Mesendoderm (in vitro differentiated cells): Measurements from ENCODE around the gene KAZN.

Source experiments
- DNase-seq: peaks from one replicate; pipeline ENCODE4 v3.0.0; 2013
- H2AK5ac ChIP-seq: 2 replicates; pipeline ENCODE4 v1.6.1; 2013; ENCODE audit warnings: low read length, inconsistent platforms
- H2BK120ac ChIP-seq: 2 replicates; pipeline ENCODE4 v1.6.1; 2013; ENCODE audit warnings: low read depth, mild to moderate bottlenecking, low read length, moderate library complexity, mixed read lengths
- H2BK15ac ChIP-seq: replicated peaks from 2 replicates; pipeline ENCODE4 v1.6.1; 2013; ENCODE audit warnings: low read depth, mild to moderate bottlenecking, moderate library complexity
- H2BK5ac ChIP-seq: 2 replicates; pipeline ENCODE4 v1.6.1; 2013; ENCODE audit warnings: low read length, inconsistent platforms
- H3K18ac ChIP-seq: 2 replicates; pipeline ENCODE4 v1.6.1; 2013; ENCODE audit warnings: mild to moderate bottlenecking, low read length, mixed read lengths
- H3K23ac ChIP-seq: one replicate; pipeline ENCODE4 v1.6.1; 2013; ENCODE audit warnings: low read length
- H3K27ac ChIP-seq: 2 replicates; pipeline ENCODE4 v1.5.1; 2013; ENCODE audit warnings: low read depth, mild to moderate bottlenecking, inconsistent platforms, low read length, moderate library complexity
- H3K27me3 ChIP-seq: 2 replicates; pipeline ENCODE4 v1.6.1; 2013; ENCODE audit warnings: low read length, control low read depth, mild to moderate bottlenecking, inconsistent platforms; ENCODE audit not compliant: insufficient read depth, poor library complexity
- H3K36me3 ChIP-seq: 2 replicates; pipeline ENCODE4 v1.6.1; 2013; ENCODE audit warnings: low read length, inconsistent platforms; ENCODE audit not compliant: control insufficient read depth, insufficient read depth
- H3K4ac ChIP-seq: one replicate; pipeline ENCODE4 v1.6.1; 2013; ENCODE audit warnings: low read depth, mild to moderate bottlenecking, low read length, moderate library complexity
- H3K4me1 ChIP-seq: 2 replicates; pipeline ENCODE4 v1.6.1; 2013; ENCODE audit warnings: low read depth, low read length, inconsistent platforms; ENCODE audit not compliant: control insufficient read depth
- H3K4me2 ChIP-seq: 2 replicates; pipeline ENCODE4 v1.6.1; 2013; ENCODE audit warnings: low read length
- H3K4me3 ChIP-seq: 2 replicates; pipeline ENCODE4 v1.5.1; 2013; ENCODE audit warnings: mild to moderate bottlenecking, low read length
- H3K56ac ChIP-seq: one replicate; pipeline ENCODE4 v1.6.1; 2013; ENCODE audit warnings: low read length
- H3K79me1 ChIP-seq: 2 replicates; pipeline ENCODE4 v1.6.1; 2013; ENCODE audit warnings: low read length, inconsistent platforms
- H3K79me2 ChIP-seq: 2 replicates; pipeline ENCODE4 v1.6.1; 2013; ENCODE audit warnings: mild to moderate bottlenecking, low read length; ENCODE audit not compliant: control insufficient read depth, insufficient read depth
- H3K9ac ChIP-seq: 2 replicates; pipeline ENCODE4 v1.6.1; 2013; ENCODE audit warnings: low read length, inconsistent platforms
- H4K5ac ChIP-seq: one replicate; pipeline ENCODE4 v1.6.1; 2013; ENCODE audit warnings: low read length
- H4K8ac ChIP-seq: one replicate; pipeline ENCODE4 v1.6.1; 2013; ENCODE audit warnings: low read depth, mild to moderate bottlenecking, control low read depth, low read length, moderate library complexity
- WGBS: extraction: QIAGEN DNeasy Blood & Tissue Kit; methylation state at CpG from one replicate; pipeline ENCODE4 v1.1.7; 2013; ENCODE audit warnings: low lambda C conversion rate, missing lambda C conversion rate; ENCODE audit not compliant: insufficient coverage; ENCODE audit errors: extremely low coverage; 5-methylcytosine and 5-hydroxymethylcytosine counted together

The KAZN gene

GRCh38 chr1:15103211-15103610 lies 504.7 kb downstream of the KAZN start:
- Histone ChIP-seq H3K23ac (no peak overlapping the region), H3K4me2 (no peak overlapping the region), H3K4me1 (no peaks in the 10 kb centered on the region), H2BK120ac (no peak overlapping the region), H3K36me3 (no peaks in the 10 kb centered on the region), H3K4ac (no peak overlapping the region), H3K79me1 (no peaks in the 10 kb centered on the region), H4K8ac (no peak overlapping the region), H4K5ac (no peak overlapping the region), H3K4me3 (no peak overlapping the region), H3K27ac (no peak overlapping the region), H2BK15ac (no peak overlapping the region), H3K56ac (no peak overlapping the region), H3K27me3 (no peaks in the 10 kb centered on the region), H2BK5ac (no peak overlapping the region), H3K79me2 (no peaks in the 10 kb centered on the region), H2AK5ac (no peak overlapping the region), H3K18ac (no peak overlapping the region), H3K9ac (no peak overlapping the region)
- no CpG with 5 or more reads among the region's 17 CpGs for WGBS
- DNase-seq: no peak

- Histone ChIP-seq H2AK5ac (no peak overlapping the region), H2BK5ac (no peak overlapping the region), H3K4ac (no peak overlapping the region), H4K8ac (no peak overlapping the region), H2BK120ac (no peak overlapping the region), H3K56ac (no peak overlapping the region), H3K79me2 (no peaks in the 10 kb centered on the region), H3K36me3 (no peaks in the 10 kb centered on the region), H3K23ac (no peak overlapping the region), H3K4me2 (no peak overlapping the region), H3K79me1 (no peaks in the 10 kb centered on the region), H3K4me3 (no peak overlapping the region), H3K27ac (no peak overlapping the region), H3K18ac (no peak overlapping the region), H4K5ac (no peak overlapping the region), H3K9ac (no peak overlapping the region), H3K4me1 (no peaks in the 10 kb centered on the region), H3K27me3 (no peaks in the 10 kb centered on the region), H2BK15ac (no peak overlapping the region)
- WGBS: no CpG with 5 or more reads among the region's 10 CpGs
- no peak for DNase-seq
Observed at GRCh38 chr1:15103906-15104305, 505.4 kb downstream of the KAZN start.

GRCh38 chr1:15104768-15105167 lies 506.3 kb downstream of the KAZN start:
- Histone ChIP-seq H4K8ac (no peak overlapping the region), H3K79me1 (no peaks in the 10 kb centered on the region), H3K4me1 (no peaks in the 10 kb centered on the region), H3K27me3 (no peaks in the 10 kb centered on the region), H2BK5ac (no peak overlapping the region), H3K4me3 (no peak overlapping the region), H3K56ac (no peak overlapping the region), H2BK120ac (no peak overlapping the region), H2AK5ac (no peak overlapping the region), H4K5ac (no peak overlapping the region), H3K36me3 (no peaks in the 10 kb centered on the region), H2BK15ac (no peak overlapping the region), H3K4me2 (no peak overlapping the region), H3K27ac (no peak overlapping the region), H3K79me2 (no peaks in the 10 kb centered on the region), H3K9ac (no peak overlapping the region), H3K18ac (no peak overlapping the region), H3K4ac (no peak overlapping the region), H3K23ac (no peak overlapping the region)
- DNase-seq: no peak

- no peak for DNase-seq
- Histone ChIP-seq H3K36me3 (no peaks in the 10 kb centered on the region), H3K27ac (no peak overlapping the region), H3K4me2 (no peak overlapping the region), H3K4me3 (no peak overlapping the region), H3K4me1 (no peaks in the 10 kb centered on the region), H4K8ac (no peak overlapping the region), H3K79me2 (no peaks in the 10 kb centered on the region), H2BK120ac (no peak overlapping the region), H3K23ac (no peak overlapping the region), H3K79me1 (no peaks in the 10 kb centered on the region), H3K9ac (no peak overlapping the region), H2BK15ac (no peak overlapping the region), H3K27me3 (no peaks in the 10 kb centered on the region), H2AK5ac (no peak overlapping the region), H3K18ac (no peak overlapping the region), H4K5ac (no peak overlapping the region), H3K4ac (no peak overlapping the region), H2BK5ac (no peak overlapping the region), H3K56ac (no peak overlapping the region)
- WGBS: no CpG with 5 or more reads among the region's 7 CpGs
Observed at GRCh38 chr1:15106608-15107007, 508.1 kb downstream of the KAZN start.

- no peak overlapping the region for H2BK5ac ChIP-seq
- no peak overlapping the region for H3K9ac ChIP-seq
- no peaks in the 10 kb centered on the region for H3K36me3 ChIP-seq
- no peak overlapping the region for H4K8ac ChIP-seq
- no peak overlapping the region for H3K18ac ChIP-seq
- H2BK15ac ChIP-seq: no peak overlapping the region
- H3K23ac ChIP-seq: no peak overlapping the region
- H3K56ac ChIP-seq: no peak overlapping the region
- no peaks in the 10 kb centered on the region for H3K4me1 ChIP-seq
- no peak overlapping the region for H2AK5ac ChIP-seq
- no peak for DNase-seq
- H2BK120ac ChIP-seq: no peak overlapping the region
- WGBS: no CpG with 5 or more reads among the region's 1 CpG
- no peaks in the 10 kb centered on the region for H3K79me2 ChIP-seq
- no peak overlapping the region for H3K4me2 ChIP-seq
- H4K5ac ChIP-seq: no peak overlapping the region
- H3K4me3 ChIP-seq: no peak overlapping the region
- no peaks in the 10 kb centered on the region for H3K27me3 ChIP-seq
- H3K79me1 ChIP-seq: no peaks in the 10 kb centered on the region
- H3K4ac ChIP-seq: no peak overlapping the region
- H3K27ac ChIP-seq: no peak overlapping the region
Observed at GRCh38 chr1:15107058-15107687, 508.7 kb downstream of the KAZN start.

- H4K8ac ChIP-seq: no peak overlapping the region
- no peak overlapping the region for H3K9ac ChIP-seq
- no peaks in the 10 kb centered on the region for H3K79me1 ChIP-seq
- H3K36me3 ChIP-seq: no peaks in the 10 kb centered on the region
- no peak overlapping the region for H3K56ac ChIP-seq
- H3K4ac ChIP-seq: no peak overlapping the region
- H2BK120ac ChIP-seq: no peak overlapping the region
- WGBS: no CpG with 5 or more reads among the region's 4 CpGs
- no peak overlapping the region for H3K4me2 ChIP-seq
- no peak for DNase-seq
- H2BK5ac ChIP-seq: no peak overlapping the region
- H4K5ac ChIP-seq: no peak overlapping the region
- no peak overlapping the region for H2BK15ac ChIP-seq
- H2AK5ac ChIP-seq: no peak overlapping the region
- H3K79me2 ChIP-seq: no peaks in the 10 kb centered on the region
- no peak overlapping the region for H3K18ac ChIP-seq
- H3K27me3 ChIP-seq: no peaks in the 10 kb centered on the region
- no peaks in the 10 kb centered on the region for H3K4me1 ChIP-seq
- H3K23ac ChIP-seq: no peak overlapping the region
- H3K27ac ChIP-seq: no peak overlapping the region
- H3K4me3 ChIP-seq: no peak overlapping the region
Observed at GRCh38 chr1:15107911-15108310, 509.4 kb downstream of the KAZN start.
